Ovary (tissue), 3 donors: ENCODE data around the gene IMMP2L.

Experiments
- EP300 ChIP-seq: sonication (generic); formaldehyde crosslinking; IDR thresholded peaks from one replicate; pipeline ENCODE4 v1.6.1; 2017; ENCODE audit warnings: antibody characterized with exemption
- POLR2A ChIP-seq: fragments of 450-650 bp; IDR thresholded peaks from one replicate; pipeline ENCODE4 v1.6.1; 2017; ENCODE audit warnings: antibody characterized with exemption, mild to moderate bottlenecking, moderate library complexity
- TF ChIP-seq, protein P1 (sequence below), 3 donors: fragments of 450-650 bp in 2 of 3; fragments of 200-600 bp in 1 of 3; IDR thresholded peaks; one replicate each; pipeline versions ENCODE4 v1.5.1 to v1.8.0; 2016 to 2022; ENCODE audit warnings: antibody characterized with exemption in 3 of 3, mild to moderate bottlenecking in 1 of 3
- donor health status: DM: no; HTN: no; CAD: no.

GRCh38 chr7:111026343-111026742, 535.9 kb downstream of the IMMP2L start:
- TF ChIP-seq, protein P1, sequence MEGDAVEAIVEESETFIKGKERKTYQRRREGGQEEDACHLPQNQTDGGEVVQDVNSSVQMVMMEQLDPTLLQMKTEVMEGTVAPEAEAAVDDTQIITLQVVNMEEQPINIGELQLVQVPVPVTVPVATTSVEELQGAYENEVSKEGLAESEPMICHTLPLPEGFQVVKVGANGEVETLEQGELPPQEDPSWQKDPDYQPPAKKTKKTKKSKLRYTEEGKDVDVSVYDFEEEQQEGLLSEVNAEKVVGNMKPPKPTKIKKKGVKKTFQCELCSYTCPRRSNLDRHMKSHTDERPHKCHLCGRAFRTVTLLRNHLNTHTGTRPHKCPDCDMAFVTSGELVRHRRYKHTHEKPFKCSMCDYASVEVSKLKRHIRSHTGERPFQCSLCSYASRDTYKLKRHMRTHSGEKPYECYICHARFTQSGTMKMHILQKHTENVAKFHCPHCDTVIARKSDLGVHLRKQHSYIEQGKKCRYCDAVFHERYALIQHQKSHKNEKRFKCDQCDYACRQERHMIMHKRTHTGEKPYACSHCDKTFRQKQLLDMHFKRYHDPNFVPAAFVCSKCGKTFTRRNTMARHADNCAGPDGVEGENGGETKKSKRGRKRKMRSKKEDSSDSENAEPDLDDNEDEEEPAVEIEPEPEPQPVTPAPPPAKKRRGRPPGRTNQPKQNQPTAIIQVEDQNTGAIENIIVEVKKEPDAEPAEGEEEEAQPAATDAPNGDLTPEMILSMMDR (IDR thresholded peaks at IDR 0.05): no peak
- TF ChIP-seq EP300 (no peak), POLR2A (no peak)
